ENCODE data around the gene PTGS1. TPM values are rescaled to one million over a fixed set of nuclear protein-coding genes. Genes with fewer than 3 reads are reported as not detected.
A peak's percentile ranks its signal among the peaks of the same experiment; 100 is the strongest.

The PTGS1 gene
- total and polyA plus RNA-seq, 4 donors = 3.1 to 20.3 (median 8.1) TPM

DNA sequence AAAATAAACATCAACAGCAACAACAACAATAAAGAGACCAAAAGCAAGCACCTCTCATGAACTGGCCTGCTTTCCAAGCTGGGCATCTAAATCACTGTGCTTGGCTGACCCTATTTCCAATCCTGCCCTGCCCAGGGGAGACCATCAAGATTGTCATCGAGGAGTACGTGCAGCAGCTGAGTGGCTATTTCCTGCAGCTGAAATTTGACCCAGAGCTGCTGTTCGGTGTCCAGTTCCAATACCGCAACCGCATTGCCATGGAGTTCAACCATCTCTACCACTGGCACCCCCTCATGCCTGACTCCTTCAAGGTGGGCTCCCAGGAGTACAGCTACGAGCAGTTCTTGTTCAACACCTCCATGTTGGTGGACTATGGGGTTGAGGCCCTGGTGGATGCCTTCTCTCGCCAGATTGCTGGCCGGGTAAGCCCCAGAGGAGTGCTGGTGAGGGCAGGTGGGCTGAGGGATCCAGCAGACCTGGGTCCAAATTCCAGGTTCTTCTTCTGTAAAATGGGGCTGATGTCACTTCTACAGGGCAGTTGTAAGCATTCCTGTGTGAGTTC lies 15.6 kb downstream of the PTGS1 start:
- intact Hi-C loops (cut with DNase I) = no loop called here
- H3K27ac ChIP-seq (ENCODE audit: low read depth in 1 of 2, low read length in 2 of 2) = no peak overlapping the region
- no peaks in the 10 kb centered on the region for H3K27me3 ChIP-seq (ENCODE audit: control insufficient read depth in 1 of 2, insufficient read depth in 2 of 2, low read length in 1 of 2)
- ATAC-seq (ENCODE audit: low FRiP score) (no peak), DNase-seq (no peak)
- no peaks in the 10 kb centered on the region for H3K9me3 ChIP-seq (ENCODE audit: control insufficient read depth, low read length)
- H3K4me1 ChIP-seq (ENCODE audit: control insufficient read depth in 1 of 2, insufficient read depth in 2 of 2, low read length in 2 of 2) = no peaks in the 10 kb centered on the region
- H3K36me3 ChIP-seq (ENCODE audit: control insufficient read depth in 1 of 2, insufficient read depth in 2 of 2, low read length in 1 of 2) = no peaks in the 10 kb centered on the region
- H3K4me3 ChIP-seq (ENCODE audit: low read length in 2 of 2) = no peak overlapping the region
- WGBS, 2 donors = 89 to 90% methylated on average over 8 of the region's 8 CpGs

DNA sequence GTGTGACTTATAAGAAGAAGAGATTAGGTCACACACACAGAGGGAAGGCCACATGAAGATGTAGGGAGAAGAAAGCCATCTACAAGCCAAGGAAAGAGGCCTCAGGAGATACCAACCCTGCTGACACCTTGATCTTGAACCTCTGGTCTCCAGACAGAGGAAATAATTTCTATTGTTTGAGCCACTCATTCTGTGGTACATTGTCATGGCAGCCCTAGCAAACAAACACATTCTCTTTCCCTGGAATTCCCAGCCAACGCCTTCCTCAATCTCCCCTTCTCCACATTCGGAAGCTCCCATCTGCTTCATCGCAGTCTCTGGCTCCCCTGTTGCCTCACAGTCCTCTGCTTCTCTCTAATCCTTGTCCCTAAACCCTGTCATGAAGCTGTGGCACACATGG lies 16.7 kb downstream of the PTGS1 start:
- DNase-seq (no peak), ATAC-seq (ENCODE audit: low FRiP score) (no peak)
- H3K4me3 ChIP-seq (ENCODE audit: low read length in 2 of 2) = no peak overlapping the region
- 96% methylated on average over 3 of the region's 3 CpGs for WGBS, 2 donors
- H3K4me1 ChIP-seq (ENCODE audit: control insufficient read depth in 1 of 2, insufficient read depth in 2 of 2, low read length in 2 of 2) = no peaks in the 10 kb centered on the region
- H3K36me3 ChIP-seq (ENCODE audit: control insufficient read depth in 1 of 2, insufficient read depth in 2 of 2, low read length in 1 of 2) = no peaks in the 10 kb centered on the region
- no peaks in the 10 kb centered on the region for H3K27me3 ChIP-seq (ENCODE audit: control insufficient read depth in 1 of 2, insufficient read depth in 2 of 2, low read length in 1 of 2)
- H3K9me3 ChIP-seq (ENCODE audit: control insufficient read depth, low read length) = no peaks in the 10 kb centered on the region
- intact Hi-C loops (cut with DNase I) = no loop called here
- H3K27ac ChIP-seq (ENCODE audit: low read depth in 1 of 2, low read length in 2 of 2) = no peak overlapping the region

DNA sequence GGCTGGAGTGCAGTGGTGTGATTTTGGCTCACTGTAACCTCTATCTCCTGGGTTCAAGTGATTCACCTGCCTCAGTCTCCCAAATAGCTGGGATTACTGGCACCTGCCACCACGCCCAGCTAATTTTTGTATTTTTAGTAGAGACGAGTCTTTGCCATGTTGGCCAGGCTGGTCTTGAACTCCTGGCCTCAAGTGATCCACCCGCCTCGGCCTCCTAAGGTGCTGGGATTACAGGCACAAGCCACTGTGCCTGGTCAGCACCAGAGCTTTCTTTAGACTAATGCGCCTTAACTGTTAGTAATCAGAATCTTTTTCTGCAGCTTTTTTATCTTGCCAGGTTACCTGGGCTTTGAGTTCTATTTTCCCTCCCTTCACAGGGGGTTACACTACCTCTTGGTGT lies 18.4 kb downstream of the PTGS1 start:
- H3K27ac ChIP-seq (ENCODE audit: low read depth in 1 of 2, low read length in 2 of 2) = no peak overlapping the region
- intact Hi-C loops (cut with DNase I) = no loop called here

DNA sequence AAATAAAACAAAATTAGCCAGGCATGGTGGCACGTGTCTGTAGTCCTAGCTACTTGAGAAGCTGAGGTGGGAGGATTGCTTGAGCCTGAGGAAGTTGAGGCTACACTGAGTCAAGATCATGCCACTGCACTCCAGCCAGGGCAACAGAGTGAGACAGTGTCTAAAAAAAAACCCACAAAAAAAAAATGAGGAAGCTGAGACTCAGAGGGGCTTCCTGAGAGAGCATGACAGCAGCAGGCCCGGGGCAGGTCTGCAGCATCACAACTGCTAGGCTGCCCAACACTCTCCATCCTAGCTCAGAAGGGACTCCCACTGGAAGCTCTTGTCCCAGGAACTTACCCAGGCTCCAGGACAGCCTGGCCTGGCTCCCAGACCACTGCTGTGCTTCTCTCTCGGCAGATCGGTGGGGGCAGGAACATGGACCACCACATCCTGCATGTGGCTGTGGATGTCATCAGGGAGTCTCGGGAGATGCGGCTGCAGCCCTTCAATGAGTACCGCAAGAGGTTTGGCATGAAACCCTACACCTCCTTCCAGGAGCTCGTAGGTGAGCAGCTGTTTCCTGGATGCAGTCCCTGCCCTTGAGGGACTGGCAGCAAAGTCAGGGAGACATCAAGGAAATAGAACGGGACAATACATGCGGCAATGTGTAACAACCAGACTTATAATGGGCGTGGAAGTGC lies 19.1 kb downstream of the PTGS1 start:
- H3K27ac ChIP-seq (ENCODE audit: low read depth in 1 of 2, low read length in 2 of 2) = no peak overlapping the region
- intact Hi-C loops (cut with DNase I) = no loop called here
- DNase-seq (no peak), ATAC-seq (ENCODE audit: low FRiP score) (no peak)
- no peaks in the 10 kb centered on the region for H3K27me3 ChIP-seq (ENCODE audit: control insufficient read depth in 1 of 2, insufficient read depth in 2 of 2, low read length in 1 of 2)
- H3K36me3 ChIP-seq (ENCODE audit: control insufficient read depth in 1 of 2, insufficient read depth in 2 of 2, low read length in 1 of 2) = no peaks in the 10 kb centered on the region
- no peaks in the 10 kb centered on the region for H3K9me3 ChIP-seq (ENCODE audit: control insufficient read depth, low read length)
- no peak overlapping the region for H3K4me3 ChIP-seq (ENCODE audit: low read length in 2 of 2)
- 59 to 63% methylated on average over 11 of the region's 11 CpGs for WGBS, 2 donors
- H3K4me1 ChIP-seq (ENCODE audit: control insufficient read depth in 1 of 2, insufficient read depth in 2 of 2, low read length in 2 of 2) = no peaks in the 10 kb centered on the region

More for the DNA sequence above, 18.4 kb downstream of the PTGS1 start:
- Histone ChIP-seq H3K9me3 (ENCODE audit: control insufficient read depth, low read length) (no peaks in the 10 kb centered on the region), H3K27me3 (ENCODE audit: control insufficient read depth in 1 of 2, insufficient read depth in 2 of 2, low read length in 1 of 2) (no peaks in the 10 kb centered on the region), H3K4me1 (ENCODE audit: control insufficient read depth in 1 of 2, insufficient read depth in 2 of 2, low read length in 2 of 2) (no peaks in the 10 kb centered on the region), H3K36me3 (ENCODE audit: control insufficient read depth in 1 of 2, insufficient read depth in 2 of 2, low read length in 1 of 2) (no peaks in the 10 kb centered on the region), H3K4me3 (ENCODE audit: low read length in 2 of 2) (no peak overlapping the region)
- ATAC-seq (ENCODE audit: low FRiP score) (no peak), DNase-seq (no peak)
- 92 to 93% methylated on average over 5 of the region's 5 CpGs for WGBS, 2 donors

DNA sequence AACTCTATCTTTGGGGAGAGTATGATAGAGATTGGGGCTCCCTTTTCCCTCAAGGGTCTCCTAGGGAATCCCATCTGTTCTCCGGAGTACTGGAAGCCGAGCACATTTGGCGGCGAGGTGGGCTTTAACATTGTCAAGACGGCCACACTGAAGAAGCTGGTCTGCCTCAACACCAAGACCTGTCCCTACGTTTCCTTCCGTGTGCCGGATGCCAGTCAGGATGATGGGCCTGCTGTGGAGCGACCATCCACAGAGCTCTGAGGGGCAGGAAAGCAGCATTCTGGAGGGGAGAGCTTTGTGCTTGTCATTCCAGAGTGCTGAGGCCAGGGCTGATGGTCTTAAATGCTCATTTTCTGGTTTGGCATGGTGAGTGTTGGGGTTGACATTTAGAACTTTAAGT lies 21.5 kb downstream of the PTGS1 start:
- no peak overlapping the region for H3K27ac ChIP-seq (ENCODE audit: low read depth in 1 of 2, low read length in 2 of 2)
- H3K4me3 ChIP-seq (ENCODE audit: low read length in 2 of 2) = no peak overlapping the region
- 95% methylated on average over 9 of the region's 9 CpGs for WGBS, 2 donors
- H3K9me3 ChIP-seq (ENCODE audit: control insufficient read depth, low read length) = no peaks in the 10 kb centered on the region
- no peaks in the 10 kb centered on the region for H3K27me3 ChIP-seq (ENCODE audit: control insufficient read depth in 1 of 2, insufficient read depth in 2 of 2, low read length in 1 of 2)
- H3K36me3 ChIP-seq (ENCODE audit: control insufficient read depth in 1 of 2, insufficient read depth in 2 of 2, low read length in 1 of 2) = no peaks in the 10 kb centered on the region
- intact Hi-C loops (cut with DNase I) = no loop called here
- H3K4me1 ChIP-seq (ENCODE audit: control insufficient read depth in 1 of 2, insufficient read depth in 2 of 2, low read length in 2 of 2) = no peaks in the 10 kb centered on the region
- no peak for ATAC-seq (ENCODE audit: low FRiP score)
- DNase-seq = no peak

DNA sequence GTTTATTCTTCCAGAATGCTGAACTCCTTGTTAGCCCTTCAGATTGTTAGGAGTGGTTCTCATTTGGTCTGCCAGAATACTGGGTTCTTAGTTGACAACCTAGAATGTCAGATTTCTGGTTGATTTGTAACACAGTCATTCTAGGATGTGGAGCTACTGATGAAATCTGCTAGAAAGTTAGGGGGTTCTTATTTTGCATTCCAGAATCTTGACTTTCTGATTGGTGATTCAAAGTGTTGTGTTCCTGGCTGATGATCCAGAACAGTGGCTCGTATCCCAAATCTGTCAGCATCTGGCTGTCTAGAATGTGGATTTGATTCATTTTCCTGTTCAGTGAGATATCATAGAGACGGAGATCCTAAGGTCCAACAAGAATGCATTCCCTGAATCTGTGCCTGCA lies 21.9 kb downstream of the PTGS1 start:
- H3K4me3 ChIP-seq (ENCODE audit: low read length in 2 of 2) = no peak overlapping the region
- H3K36me3 ChIP-seq (ENCODE audit: control insufficient read depth in 1 of 2, insufficient read depth in 2 of 2, low read length in 1 of 2) = no peaks in the 10 kb centered on the region
- 66 to 82% methylated on average over 2 of the region's 2 CpGs for WGBS, 2 donors
- no peak overlapping the region for H3K27ac ChIP-seq (ENCODE audit: low read depth in 1 of 2, low read length in 2 of 2)
- ATAC-seq (ENCODE audit: low FRiP score) = no peak
- no peaks in the 10 kb centered on the region for H3K4me1 ChIP-seq (ENCODE audit: control insufficient read depth in 1 of 2, insufficient read depth in 2 of 2, low read length in 2 of 2)
- intact Hi-C loops (cut with DNase I) = no loop called here
- no peaks in the 10 kb centered on the region for H3K27me3 ChIP-seq (ENCODE audit: control insufficient read depth in 1 of 2, insufficient read depth in 2 of 2, low read length in 1 of 2)
- no peak for DNase-seq
- no peaks in the 10 kb centered on the region for H3K9me3 ChIP-seq (ENCODE audit: control insufficient read depth, low read length)

DNA sequence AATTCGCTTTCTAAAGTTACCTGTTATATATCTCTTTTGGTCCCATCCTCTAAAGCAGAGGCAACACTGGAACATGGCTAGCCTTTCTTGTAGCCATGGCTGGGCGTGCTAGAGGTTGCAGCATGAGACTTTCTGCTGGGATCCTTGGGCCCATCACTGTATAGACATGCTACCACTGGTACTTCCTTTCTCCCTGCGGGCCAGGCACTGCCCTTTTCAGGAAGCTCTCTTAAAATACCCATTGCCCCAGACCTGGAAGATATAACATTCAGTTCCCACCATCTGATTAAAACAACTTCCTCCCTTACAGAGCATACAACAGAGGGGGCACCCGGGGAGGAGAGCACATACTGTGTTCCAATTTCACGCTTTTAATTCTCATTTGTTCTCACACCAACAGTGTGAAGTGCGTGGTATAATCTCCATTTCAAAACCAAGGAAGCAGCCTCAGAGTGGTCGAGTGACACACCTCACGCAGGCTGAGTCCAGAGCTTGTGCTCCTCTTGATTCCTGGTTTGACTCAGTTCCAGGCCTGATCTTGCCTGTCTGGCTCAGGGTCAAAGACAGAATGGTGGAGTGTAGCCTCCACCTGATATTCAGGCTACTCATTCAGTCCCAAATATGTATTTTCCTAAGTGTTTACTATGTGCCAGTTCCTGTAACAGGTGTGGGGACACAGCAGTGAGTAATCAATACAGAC lies 22.6 kb downstream of the PTGS1 start:
- WGBS, 2 donors = 85 to 91% methylated on average over 8 of the region's 8 CpGs
- no peak for DNase-seq
- H3K9me3 ChIP-seq (ENCODE audit: control insufficient read depth, low read length) = no peaks in the 10 kb centered on the region

DNA sequence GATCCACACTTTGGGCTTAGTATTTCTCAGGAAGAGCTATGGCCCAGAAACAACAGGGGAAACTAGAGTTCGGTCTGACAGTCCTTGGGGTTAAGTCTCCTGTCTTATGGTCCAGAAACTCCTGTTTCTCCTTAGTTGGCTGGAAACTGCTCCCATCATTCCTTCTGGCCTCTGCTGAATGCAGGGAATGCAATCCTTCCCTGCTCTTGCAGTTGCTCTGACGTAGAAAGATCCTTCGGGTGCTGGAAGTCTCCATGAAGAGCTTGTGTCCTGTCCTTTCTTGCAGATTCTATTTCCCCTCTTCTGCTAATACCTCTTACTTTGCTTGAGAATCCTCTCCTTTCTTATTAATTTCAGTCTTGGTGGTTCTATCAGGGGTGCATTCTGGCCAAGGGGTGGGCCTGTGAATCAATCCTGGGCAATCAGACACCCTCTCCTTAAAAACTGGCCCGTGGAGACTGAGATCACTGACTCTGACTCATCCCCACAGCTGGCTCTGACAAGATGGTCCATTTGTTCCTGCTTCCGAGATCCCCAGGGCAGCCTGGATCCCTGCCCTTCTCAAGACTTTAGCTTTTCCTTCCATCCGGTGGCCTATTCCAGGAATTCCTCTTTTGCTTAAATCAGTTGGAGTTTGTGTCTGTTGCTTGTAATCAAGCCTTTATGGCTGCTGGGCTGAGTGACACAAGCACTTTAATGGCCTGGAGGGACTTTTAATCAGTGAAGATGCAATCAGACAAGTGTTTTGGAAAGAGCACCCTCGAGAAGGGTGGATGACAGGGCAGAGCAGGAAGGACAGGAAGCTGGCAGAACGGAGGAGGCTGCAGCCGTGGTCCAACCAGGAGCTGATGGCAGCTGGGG lies 23.7 kb downstream of the PTGS1 start:
- intact Hi-C loops (cut with DNase I) = no loop called here
- DNase-seq (peak in 1 of 2 donors; percentile 74), ATAC-seq (ENCODE audit: low FRiP score) (peak; percentile 77)
- no peaks in the 10 kb centered on the region for H3K4me1 ChIP-seq (ENCODE audit: control insufficient read depth in 1 of 2, insufficient read depth in 2 of 2, low read length in 2 of 2)
- H3K36me3 ChIP-seq (ENCODE audit: control insufficient read depth in 1 of 2, insufficient read depth in 2 of 2, low read length in 1 of 2) = no peaks in the 10 kb centered on the region
- H3K27me3 ChIP-seq (ENCODE audit: control insufficient read depth in 1 of 2, insufficient read depth in 2 of 2, low read length in 1 of 2) = no peaks in the 10 kb centered on the region
- H3K9me3 ChIP-seq (ENCODE audit: control insufficient read depth, low read length) = no peaks in the 10 kb centered on the region
- WGBS, 2 donors = 51 to 52% methylated on average over 9 of the region's 9 CpGs
- H3K4me3 ChIP-seq (ENCODE audit: low read length in 2 of 2) = no peak overlapping the region
- H3K27ac ChIP-seq (ENCODE audit: low read depth in 1 of 2, low read length in 2 of 2) = no peak overlapping the region

More for the DNA sequence above, 22.6 kb downstream of the PTGS1 start:
- Histone ChIP-seq H3K27ac (ENCODE audit: low read depth in 1 of 2, low read length in 2 of 2) (no peak overlapping the region), H3K27me3 (ENCODE audit: control insufficient read depth in 1 of 2, insufficient read depth in 2 of 2, low read length in 1 of 2) (no peaks in the 10 kb centered on the region), H3K36me3 (ENCODE audit: control insufficient read depth in 1 of 2, insufficient read depth in 2 of 2, low read length in 1 of 2) (no peaks in the 10 kb centered on the region), H3K4me1 (ENCODE audit: control insufficient read depth in 1 of 2, insufficient read depth in 2 of 2, low read length in 2 of 2) (no peaks in the 10 kb centered on the region), H3K4me3 (ENCODE audit: low read length in 2 of 2) (no peak overlapping the region)
- intact Hi-C loops (cut with DNase I) = no loop called here
- ATAC-seq (ENCODE audit: low FRiP score) = no peak
